GM11168 (cell line): Measurements from ENCODE around the gene ZSCAN10.
"Not testable (repeated sequence)": the region's sequence is repeated elsewhere in the genome, so short reads cannot be mapped to it uniquely, and the experiment has no call there.

ENCODE experiments used
- in situ Hi-C: fragments of 300-500 bp; cut with MboI; formaldehyde crosslinking; loops from one replicate; pipeline ENCODE4 v1.12.0; 2022; ENCODE audit warnings: low sequenced_read_pairs; ENCODE audit not compliant: unreplicated experiment

ZSCAN10 gene

GRCh38 chr16:3098459-3099394 lies at the start of gene ZSCAN10:
Gene ZSCAN10 (minus strand): TSS chr16:3099294. CDS start chr16:3092937, 6,357 bp downstream.
- in situ Hi-C loops: no loop called here

DNA sequence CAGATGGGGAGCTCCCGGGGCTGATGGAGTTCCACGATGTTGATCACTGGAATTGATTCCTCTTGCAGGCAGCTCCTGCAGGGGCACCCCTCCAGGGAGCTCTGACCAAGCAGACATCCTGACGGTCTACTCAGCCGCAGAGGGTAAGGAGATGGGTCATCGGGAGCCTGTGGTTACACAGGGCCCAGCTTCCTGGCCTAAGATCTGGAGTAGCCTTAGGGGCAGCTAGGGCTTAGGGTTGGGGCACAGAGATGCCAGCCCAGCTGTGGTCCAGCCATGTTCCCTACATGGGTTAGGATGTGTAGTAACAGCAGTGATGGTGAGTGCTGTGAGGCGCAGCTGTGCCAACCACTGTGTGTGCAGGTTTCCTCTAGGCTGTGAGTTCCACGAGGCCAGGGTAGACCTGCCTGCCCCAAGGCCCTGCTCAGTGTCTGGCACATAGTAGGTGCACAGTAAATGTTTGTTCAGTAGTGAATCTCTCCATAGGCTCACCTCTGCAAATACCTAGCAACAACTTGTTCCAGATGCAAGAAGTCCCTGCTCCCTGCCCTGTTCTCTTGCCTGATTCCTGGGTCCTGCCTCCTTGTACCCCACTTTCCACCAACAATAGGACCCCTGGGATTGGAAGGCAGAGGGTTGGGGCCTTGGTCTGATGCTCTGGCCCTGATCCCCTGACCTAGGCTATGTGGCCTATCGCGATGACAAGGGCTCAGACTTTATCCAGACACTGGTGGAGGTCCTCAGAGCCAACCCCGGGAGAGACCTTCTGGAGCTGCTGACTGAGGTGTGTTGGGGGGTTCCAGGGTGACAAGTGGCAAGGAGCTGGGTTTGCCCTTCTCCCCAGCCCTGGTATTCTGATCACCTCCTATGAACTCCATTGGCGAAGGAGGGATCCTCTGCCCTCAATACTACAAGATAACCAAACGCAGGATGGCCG lies 49.4 kb upstream of the ZSCAN10 start:
- in situ Hi-C loops: no loop called here

DNA sequence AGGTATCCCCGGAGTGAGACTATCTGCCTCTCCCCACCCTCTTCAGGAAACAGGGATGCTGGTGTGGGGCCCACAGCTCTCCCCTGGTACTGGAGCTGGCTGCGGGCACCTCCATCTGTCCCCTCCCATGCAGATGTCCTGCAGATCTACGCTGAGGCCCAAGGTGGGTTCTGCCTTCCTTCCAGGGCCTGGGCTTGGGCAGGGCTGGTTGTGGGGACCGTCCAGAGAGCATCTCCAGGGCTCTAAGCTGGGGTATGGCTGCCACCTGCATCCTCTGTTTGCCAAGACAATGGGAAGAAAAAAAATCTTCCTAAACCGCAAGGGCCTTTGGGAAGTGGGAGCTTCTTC lies 48.6 kb upstream of the ZSCAN10 start:
- in situ Hi-C loops: no loop called here

- in situ Hi-C loops: no loop called here
Observed at GRCh38 chr16:3147046-3147756, 48.1 kb upstream of the ZSCAN10 start.

- in situ Hi-C loops: no loop called here
Observed at GRCh38 chr16:3145660-3146059, 46.6 kb upstream of the ZSCAN10 start.

- in situ Hi-C loops: no loop called here
Observed at GRCh38 chr16:3145151-3145550, 46.1 kb upstream of the ZSCAN10 start.

- in situ Hi-C loops: no loop called here
Observed at GRCh38 chr16:3144321-3144983, 45.4 kb upstream of the ZSCAN10 start.

DNA sequence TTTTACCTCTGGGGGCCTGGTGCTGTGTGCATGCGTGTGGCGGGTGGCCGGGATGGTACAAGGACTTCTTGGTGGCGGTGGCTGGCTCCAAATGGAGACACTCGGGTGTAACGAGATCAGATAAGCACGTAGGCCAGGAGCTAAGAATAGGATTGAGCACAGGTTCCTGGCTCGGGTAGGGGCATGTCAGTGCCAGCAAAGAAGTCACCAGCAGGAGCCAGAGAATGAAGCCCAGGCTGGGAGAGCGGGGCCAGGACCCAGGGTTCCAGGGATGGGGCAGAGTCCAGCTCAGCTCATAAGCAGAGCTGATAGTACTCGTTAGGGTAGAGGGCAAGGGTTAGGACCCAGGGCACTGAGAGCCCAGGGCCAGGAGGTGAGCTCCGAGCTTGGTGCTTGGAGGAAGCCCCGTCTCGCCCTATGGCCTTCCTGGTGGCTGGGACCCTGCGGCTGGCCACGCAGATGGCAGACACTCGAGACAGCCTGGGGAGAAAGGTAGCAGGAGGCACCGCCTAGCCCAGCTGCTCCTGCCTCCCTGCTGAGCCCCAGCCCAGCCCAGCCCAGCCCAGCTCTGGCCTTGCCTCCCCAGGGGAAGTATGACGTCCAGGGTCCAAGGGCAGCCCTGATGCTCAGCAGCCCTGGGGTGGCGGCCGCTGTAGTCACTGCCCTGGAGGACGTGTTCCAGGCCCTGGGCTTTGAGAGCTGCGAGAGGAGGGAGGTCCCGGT lies 44.7 kb upstream of the ZSCAN10 start:
- in situ Hi-C loops: no loop called here

DNA sequence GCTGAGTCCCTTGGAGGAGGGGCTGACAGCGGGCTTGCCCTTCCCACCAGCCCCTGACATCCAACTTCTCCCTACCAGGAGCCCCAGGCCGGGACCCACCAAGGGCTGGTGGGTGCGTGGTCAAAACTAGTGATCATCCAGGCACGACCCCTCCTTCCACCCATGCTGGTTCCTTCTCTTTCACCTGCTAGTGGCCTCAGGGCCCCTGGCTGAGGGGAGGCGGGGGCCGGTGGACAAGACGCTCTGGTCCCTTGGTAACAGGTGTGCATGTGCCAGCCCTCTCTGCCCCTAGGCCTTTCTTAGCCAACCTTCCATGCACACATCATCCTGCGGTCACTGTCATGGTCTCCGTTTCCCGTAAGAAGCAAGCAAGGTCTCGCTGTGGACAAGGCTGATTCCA lies 44.1 kb upstream of the ZSCAN10 start:
- in situ Hi-C loops: no loop called here

GRCh38 chr16:3142770-3143169 lies 43.7 kb upstream of the ZSCAN10 start:
- in situ Hi-C loops: no loop called here

DNA sequence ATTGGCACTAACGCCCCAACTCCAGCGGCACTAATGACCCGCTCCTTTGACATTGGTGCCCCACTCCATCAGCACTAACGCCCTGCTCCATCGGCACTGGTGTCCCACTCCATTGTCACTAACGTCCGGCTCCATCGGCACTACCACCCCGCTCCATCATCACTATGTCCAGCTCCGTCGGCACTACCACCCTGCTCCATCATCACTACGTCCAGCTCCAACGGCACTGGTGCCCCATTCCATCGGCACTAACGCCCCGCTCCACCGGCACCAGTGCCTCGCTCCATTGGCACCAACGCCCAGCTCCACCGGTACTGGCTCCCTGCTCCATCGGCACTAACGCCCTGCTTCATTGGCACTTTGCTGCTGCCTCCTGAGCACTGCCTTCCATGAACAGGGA lies 43.2 kb upstream of the ZSCAN10 start:
- in situ Hi-C loops: no loop called here

DNA sequence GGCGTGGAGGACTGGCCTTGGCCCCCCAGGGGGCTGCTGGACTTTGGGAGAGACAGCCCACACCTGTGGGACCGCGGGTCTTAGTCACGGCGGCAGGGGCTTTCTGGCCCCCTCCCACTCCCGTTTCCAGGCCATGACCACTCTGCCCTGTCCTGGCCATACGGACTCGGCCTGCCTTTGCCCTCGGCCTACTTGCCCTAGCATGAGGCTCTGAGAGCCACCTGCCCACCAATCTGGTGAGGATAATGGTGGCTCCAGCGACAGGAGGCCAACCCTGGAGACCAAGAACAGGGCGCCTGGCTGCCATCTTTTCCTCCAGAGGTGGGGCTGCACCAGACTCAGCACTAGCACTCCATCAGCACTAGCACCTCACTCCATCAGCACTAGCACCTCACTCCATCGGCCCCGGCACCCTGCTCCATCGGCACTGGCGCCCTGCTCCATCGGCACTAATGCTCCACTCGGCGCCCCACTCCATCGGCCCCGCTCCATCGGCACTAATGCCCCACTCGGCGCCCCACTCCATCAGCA lies 42.8 kb upstream of the ZSCAN10 start:
- in situ Hi-C loops: no loop called here

GRCh38 chr16:3140603-3141427 lies 41.7 kb upstream of the ZSCAN10 start:
- in situ Hi-C loops: no loop called here

DNA sequence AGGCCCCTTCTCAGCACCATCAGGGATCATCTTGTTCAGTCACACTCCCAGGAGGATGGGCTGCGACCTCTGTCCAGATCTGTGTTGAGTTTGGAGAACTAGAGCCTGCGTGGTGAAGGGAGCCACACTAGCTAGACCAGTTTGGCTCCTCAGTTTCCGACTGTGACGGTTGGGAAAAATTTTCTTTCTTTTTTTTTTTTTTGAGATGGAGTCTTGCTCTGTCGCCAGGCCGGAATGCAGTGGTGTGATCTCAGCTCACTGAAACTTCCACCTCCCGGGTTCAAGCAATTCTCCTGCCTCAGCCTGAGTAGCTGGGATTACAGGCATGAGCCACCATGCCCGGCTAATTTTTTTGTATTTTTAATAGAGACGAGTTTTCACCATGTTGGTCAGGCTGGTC lies 40.5 kb upstream of the ZSCAN10 start:
- in situ Hi-C loops: not testable (repeated sequence)

DNA sequence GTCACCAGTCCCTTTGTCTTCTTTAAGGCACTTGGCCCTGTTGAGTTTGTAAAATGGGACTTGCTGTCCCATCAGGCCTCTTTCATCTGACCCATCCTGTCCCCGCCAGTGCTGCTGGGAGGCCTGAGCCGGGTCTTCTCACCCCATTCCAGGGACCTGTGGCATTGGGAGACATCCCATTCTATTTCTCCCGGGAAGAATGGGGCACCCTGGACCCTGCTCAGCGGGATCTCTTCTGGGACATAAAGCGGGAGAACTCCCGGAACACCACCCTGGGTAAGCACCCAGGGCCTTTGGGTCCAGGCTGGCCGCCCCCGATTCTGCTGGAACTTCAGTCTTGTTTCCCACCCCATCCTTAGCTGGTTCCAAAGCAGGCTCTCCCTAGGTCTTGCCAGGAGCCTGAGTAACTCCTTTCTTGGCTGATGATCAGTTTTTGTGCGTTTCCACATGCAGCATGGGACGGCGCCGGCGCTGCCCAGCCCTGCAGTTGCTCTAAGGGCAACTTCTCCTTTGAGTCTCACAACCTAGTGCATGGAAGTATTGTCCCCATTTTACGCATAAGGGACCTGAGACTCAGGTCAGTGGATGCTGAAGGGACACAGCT lies 39.8 kb upstream of the ZSCAN10 start:
- in situ Hi-C loops: no loop called here

- in situ Hi-C loops: no loop called here
Observed at GRCh38 chr16:3138342-3138741, 39.2 kb upstream of the ZSCAN10 start.

DNA sequence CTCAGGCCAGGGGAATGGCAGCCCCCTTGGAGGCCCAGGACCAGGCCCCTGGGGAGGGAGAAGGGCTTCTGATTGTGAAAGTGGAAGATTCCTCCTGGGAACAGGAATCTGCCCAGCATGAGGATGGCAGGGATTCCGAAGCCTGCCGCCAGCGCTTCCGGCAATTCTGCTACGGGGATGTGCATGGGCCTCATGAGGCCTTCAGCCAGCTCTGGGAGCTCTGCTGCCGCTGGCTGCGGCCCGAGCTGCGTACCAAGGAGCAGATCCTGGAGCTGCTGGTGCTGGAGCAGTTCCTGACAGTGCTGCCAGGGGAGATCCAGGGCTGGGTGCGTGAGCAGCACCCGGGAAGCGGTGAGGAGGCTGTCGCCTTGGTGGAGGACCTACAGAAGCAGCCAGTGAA lies 38.2 kb upstream of the ZSCAN10 start:
- in situ Hi-C loops: no loop called here
